ENCODE measurements around the gene MAGI1.

DNA sequence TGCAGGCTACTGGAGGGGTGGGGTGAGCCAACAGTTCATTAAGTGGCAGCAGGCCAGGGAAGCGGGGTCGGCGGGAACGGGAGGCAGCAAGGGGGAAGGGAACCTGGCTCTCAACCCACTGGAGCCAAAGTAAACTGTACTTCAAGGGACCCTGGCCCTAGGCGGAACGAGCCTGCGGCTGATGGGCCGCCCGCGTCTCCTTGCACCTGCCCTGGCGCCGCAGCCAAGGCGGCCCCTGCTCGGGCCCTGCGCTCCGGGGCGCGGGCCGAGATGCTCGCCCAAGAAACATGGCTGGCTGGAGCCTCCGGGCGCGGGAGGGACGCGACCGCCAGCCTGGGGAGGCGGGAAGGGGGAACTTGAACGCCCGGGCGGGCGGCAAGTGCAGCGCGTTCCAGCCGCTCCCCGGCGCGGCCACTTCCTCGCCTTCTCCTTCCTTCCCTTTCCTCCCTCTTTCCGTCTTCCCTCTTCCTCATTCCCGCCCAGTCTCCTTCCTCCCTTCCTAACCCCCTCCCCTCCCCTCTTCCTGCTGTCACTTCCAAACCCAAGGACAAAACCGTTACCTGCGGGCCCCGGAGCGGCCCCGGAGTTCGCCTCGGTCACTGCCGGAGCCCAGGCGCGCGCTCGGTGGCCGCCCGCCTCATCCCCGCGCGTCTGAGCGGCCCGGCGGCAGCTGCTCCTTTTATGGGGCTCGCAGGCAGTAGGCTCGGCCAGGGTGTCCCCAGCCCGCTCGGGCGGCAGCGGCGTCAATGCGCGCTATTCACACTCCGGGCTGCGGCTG, 489.7 kb downstream of the MAGI1 start:
- TF ChIP-seq, protein P1, sequence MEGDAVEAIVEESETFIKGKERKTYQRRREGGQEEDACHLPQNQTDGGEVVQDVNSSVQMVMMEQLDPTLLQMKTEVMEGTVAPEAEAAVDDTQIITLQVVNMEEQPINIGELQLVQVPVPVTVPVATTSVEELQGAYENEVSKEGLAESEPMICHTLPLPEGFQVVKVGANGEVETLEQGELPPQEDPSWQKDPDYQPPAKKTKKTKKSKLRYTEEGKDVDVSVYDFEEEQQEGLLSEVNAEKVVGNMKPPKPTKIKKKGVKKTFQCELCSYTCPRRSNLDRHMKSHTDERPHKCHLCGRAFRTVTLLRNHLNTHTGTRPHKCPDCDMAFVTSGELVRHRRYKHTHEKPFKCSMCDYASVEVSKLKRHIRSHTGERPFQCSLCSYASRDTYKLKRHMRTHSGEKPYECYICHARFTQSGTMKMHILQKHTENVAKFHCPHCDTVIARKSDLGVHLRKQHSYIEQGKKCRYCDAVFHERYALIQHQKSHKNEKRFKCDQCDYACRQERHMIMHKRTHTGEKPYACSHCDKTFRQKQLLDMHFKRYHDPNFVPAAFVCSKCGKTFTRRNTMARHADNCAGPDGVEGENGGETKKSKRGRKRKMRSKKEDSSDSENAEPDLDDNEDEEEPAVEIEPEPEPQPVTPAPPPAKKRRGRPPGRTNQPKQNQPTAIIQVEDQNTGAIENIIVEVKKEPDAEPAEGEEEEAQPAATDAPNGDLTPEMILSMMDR (IDR thresholded peaks at IDR 0.05) = no peak
- no peak for TF ChIP-seq POLR2AphosphoS5 (IDR thresholded peaks at IDR 0.05)
- no peak for TF ChIP-seq POLR2A (IDR thresholded peaks at IDR 0.05)

Measured in prostate gland (tissue), 2 donors.